Ishikawa (cell line): ENCODE data around the gene PHF21A.

Source experiments
- CEBPB ChIP-seq: IDR thresholded peaks from 2 replicates; pipeline ENCODE4 v1.6.1; 2012
- CREB1 ChIP-seq: IDR thresholded peaks from 2 replicates; pipeline ENCODE4 v1.6.1; 2012; ENCODE audit warnings: low read depth
- EP300 ChIP-seq: IDR thresholded peaks from 2 replicates; pipeline ENCODE4 v1.6.1; 2012; ENCODE audit warnings: borderline replicate concordance
- FOXM1 ChIP-seq: IDR thresholded peaks from 2 replicates; pipeline ENCODE4 v1.6.1; 2012; ENCODE audit warnings: low read depth, borderline replicate concordance
- RAD21 ChIP-seq: IDR thresholded peaks from 2 replicates; pipeline ENCODE4 v1.6.1; 2012; ENCODE audit warnings: low read depth
- TAF1 ChIP-seq: IDR thresholded peaks from 2 replicates; pipeline ENCODE4 v1.6.1; 2012; ENCODE audit warnings: low read depth, mild to moderate bottlenecking
- TCF12 ChIP-seq: IDR thresholded peaks from 2 replicates; pipeline ENCODE4 v1.6.1; 2012; ENCODE audit warnings: low read depth
- TEAD4 ChIP-seq: IDR thresholded peaks from 2 replicates; pipeline ENCODE4 v1.6.1; 2012
- USF1 ChIP-seq: IDR thresholded peaks from 2 replicates; pipeline ENCODE4 v1.6.1; 2012
- TF ChIP-seq, protein P1 (sequence below): IDR thresholded peaks from 2 replicates; pipeline ENCODE4 v1.6.1; 2012; ENCODE audit warnings: low read depth, mild to moderate bottlenecking
- TF ChIP-seq, protein P2 (sequence below): IDR thresholded peaks from 2 replicates; pipeline ENCODE4 v1.6.1; 2012

DNA sequence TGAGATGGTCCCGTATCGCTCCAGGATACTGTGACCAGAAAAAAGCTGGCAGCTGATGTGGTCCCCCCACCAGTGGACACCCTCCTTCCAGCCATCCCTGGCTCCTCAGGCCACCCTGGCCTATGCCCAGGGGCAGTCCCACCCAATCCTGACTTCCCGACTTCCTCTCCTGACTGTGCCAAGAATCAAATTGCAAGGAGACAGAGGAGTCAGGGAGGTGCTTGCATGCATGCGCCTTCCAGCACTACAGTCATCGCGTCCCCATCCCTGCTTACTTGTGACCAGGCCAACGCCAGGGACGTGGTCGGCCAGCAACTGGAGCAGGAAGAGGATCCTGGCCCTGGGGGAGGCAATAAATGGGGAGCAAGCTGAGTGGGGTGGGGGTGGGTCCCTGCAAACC, 210.6 kb downstream of the PHF21A start:
- TF ChIP-seq CREB1 (no peak), TAF1 (no peak), CEBPB (no peak), EP300 (no peak), TCF12 (no peak), RAD21 (no peak), FOXM1 (no peak), TEAD4 (no peak), USF1 (no peak)
- TF ChIP-seq, protein P1, sequence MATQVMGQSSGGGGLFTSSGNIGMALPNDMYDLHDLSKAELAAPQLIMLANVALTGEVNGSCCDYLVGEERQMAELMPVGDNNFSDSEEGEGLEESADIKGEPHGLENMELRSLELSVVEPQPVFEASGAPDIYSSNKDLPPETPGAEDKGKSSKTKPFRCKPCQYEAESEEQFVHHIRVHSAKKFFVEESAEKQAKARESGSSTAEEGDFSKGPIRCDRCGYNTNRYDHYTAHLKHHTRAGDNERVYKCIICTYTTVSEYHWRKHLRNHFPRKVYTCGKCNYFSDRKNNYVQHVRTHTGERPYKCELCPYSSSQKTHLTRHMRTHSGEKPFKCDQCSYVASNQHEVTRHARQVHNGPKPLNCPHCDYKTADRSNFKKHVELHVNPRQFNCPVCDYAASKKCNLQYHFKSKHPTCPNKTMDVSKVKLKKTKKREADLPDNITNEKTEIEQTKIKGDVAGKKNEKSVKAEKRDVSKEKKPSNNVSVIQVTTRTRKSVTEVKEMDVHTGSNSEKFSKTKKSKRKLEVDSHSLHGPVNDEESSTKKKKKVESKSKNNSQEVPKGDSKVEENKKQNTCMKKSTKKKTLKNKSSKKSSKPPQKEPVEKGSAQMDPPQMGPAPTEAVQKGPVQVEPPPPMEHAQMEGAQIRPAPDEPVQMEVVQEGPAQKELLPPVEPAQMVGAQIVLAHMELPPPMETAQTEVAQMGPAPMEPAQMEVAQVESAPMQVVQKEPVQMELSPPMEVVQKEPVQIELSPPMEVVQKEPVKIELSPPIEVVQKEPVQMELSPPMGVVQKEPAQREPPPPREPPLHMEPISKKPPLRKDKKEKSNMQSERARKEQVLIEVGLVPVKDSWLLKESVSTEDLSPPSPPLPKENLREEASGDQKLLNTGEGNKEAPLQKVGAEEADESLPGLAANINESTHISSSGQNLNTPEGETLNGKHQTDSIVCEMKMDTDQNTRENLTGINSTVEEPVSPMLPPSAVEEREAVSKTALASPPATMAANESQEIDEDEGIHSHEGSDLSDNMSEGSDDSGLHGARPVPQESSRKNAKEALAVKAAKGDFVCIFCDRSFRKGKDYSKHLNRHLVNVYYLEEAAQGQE: no peak
- TF ChIP-seq, protein P2, sequence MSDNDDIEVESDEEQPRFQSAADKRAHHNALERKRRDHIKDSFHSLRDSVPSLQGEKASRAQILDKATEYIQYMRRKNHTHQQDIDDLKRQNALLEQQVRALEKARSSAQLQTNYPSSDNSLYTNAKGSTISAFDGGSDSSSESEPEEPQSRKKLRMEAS: no peak
